GM19023 (cell line): ENCODE results near the gene COL11A1.
"Not testable (repeated sequence)": the region's sequence is repeated elsewhere in the genome, so short reads cannot be mapped to it uniquely, and the experiment has no call there.

Experiments used
- ATAC-seq: cut with Tn5 transposase; IDR thresholded peaks from one replicate; pipeline ENCODE4 v1.9.1; 2021; ENCODE audit warnings: mild to moderate bottlenecking, moderate library complexity; ENCODE audit not compliant: unreplicated experiment

Gene COL11A1

DNA sequence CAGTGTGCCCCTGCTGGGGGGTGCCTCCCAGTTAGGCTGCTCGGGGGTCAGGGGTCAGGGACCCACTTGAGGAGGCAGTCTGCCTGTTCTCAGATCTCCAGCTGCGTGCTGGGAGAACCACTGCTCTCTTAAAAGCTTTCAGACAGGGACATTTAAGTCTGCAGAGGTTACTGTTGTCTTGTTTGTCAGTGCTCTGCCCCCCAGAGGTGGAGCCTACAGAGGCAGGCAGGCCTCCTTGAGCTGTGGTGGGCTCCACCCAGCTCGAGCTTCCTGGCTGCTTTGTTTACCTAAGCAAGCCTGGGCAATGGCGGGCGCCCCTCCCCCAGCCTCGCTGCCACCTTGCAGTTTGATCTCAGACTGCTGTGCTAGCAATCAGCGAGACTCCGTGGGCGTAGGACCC lies 175.0 kb downstream of the COL11A1 start:
- ATAC-seq: not testable (repeated sequence)

DNA sequence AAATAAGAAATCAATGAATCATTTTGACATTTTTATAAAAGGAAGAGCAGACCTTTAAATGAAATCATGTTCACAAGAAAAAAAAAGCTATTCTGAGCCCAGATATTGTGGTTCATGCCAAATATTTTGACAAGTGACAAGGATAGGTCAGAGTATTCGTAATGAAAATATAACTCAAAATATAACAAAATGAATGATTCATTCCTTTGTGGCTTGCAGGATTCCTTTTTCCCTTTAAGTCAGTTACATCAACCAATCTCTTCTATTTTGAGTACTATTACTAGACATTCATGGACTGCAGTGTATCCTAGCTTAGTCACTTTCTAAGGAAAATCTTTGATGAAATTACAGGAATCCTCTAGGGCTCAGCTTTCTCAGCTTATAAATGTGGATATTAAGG lies 188.7 kb downstream of the COL11A1 start:
- ATAC-seq: no peak

DNA sequence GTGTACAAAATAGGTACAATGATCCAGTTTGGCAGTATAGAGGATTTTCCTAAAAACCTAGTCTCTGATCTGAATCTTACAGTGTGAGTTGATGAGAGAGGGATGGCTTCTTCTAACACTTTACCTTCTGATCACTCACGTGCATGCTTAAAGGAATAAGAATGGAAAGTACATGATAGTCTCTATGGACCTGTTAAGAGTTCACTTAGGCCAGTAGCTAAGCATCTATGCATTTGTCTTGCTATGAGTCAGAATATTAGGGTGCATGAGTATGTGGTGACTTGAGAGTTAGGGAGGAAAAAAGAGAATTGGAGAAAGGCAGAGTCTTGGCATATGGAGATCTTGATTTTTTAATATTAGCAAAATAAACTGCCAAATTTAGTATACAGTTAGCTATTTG lies 206.3 kb downstream of the COL11A1 start:
- ATAC-seq: no peak

DNA sequence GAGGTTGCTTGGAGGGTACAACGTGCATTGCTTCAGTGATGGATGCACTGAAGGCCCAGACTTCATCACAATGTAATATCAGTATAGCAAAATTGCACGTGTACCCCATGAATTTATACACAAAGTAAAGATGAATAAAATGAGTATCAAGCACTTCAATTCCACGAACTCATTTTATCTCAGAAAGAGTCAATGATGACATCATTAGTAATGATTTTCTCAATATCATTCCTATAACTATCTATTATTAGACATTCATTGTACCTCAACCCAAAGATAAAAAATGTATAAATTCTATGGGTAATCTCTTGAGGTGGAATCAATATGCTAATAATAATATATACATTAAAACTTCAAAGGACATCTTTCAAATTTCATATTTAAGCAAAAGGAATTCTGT lies 208.4 kb downstream of the COL11A1 start:
- no peak for ATAC-seq

DNA sequence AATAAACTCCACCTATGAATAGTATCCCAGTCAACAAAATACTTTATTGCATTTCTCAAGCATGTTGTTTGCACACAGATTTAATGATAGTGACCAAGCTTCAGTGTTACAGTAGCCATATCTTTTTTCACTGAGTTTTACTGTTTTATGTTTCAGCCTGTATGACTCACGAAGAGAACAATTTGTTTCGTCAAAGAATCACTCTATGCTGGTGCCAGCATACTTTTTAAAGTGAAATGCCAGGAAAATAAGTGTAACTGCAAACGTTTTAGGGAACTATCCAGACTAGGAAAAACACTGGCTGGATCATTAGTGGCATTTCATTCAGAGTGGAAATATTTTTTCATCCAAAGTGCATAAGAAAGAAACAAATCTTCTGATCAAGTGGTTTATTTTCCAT lies 210.8 kb downstream of the COL11A1 start:
- no peak for ATAC-seq

DNA sequence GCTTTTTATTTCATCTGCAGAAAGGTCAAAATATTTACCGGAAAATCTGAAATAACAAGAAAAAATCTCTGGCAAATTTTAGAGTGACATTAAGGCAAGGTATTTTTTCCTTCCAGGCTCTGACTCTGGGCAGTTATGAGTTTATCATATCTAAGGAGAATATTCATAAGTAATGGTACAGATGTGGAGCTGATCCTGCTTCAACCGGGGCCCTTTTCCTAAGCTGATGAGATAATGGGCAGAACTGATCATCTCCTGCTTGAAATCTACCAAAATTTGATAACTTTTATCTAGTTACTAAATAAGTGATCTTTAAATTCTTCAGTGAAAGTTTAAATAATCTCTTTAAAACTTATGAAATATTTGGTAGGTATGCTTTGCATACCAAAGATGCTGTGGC lies 211.6 kb downstream of the COL11A1 start:
- no peak for ATAC-seq

DNA sequence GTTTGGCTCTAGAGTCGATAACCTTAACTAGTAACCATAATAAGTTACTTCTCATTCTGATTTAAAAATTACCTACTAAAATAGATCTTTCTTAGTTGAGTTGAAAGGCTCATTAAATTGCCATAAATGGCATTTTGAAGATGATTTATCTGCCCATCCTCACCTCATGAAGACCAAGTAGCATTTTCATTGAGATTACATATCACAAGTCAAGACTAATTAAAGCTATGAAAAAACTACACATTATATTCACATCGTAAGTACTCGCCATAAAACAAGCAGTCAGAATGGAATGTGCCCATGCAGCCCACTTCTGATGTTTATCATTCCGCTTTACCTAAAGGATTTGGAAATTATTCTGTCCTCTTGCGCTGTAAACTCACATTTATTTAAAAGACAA lies 212.0 kb downstream of the COL11A1 start:
- ATAC-seq: no peak

DNA sequence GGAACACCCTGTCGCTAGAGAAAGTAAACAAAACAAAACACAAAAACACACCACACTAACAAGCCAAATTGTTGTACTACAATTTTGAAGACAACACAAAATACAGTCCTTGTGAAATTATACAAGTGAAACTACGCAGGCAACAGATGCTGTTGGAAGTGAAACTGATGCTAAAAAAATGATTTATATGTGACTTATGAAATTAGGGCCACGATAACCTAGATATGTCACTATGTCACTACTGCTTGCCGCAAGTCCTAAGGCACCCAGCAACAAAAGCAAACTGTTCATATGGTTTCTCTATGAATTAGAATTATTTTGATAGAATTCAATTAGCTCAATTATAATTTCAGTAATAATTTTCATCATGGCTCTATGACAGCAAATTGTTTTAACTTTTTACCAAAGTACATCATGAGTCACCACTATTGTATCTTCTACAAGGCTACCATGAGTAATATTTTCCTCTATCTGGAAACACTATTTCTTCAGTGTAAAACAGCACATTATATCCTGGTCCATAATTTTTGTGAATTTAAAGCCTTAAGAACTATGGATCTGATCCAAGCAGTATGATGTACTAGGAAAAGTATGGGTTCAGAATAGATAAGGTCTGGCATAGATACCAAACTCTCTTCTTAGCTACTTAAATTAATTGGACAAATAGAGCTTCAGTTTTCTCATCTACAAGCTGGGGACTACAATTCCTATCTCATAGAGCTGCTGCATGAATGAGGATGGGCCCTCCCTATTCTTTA lies 216.3 kb downstream of the COL11A1 start:
- ATAC-seq: no peak

DNA sequence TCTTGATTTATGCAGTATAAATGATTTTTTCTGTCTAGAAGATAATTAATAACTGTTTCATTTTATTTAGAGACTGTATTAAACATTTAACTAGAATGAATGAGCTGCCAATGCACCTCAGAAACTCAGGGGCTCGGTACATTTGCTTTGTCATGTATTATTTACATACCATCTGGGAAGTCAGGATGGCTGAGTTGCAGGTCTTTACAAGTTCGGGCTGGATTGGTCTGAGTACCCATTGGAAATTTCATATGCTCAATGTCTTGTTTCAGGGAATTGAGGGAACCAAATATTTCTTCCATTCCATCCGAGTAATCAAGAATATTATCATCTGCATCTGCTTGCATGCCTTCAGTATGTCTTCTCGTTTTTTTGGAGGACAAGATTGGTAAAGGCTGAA lies 221.7 kb downstream of the COL11A1 start:
- ATAC-seq: no peak

DNA sequence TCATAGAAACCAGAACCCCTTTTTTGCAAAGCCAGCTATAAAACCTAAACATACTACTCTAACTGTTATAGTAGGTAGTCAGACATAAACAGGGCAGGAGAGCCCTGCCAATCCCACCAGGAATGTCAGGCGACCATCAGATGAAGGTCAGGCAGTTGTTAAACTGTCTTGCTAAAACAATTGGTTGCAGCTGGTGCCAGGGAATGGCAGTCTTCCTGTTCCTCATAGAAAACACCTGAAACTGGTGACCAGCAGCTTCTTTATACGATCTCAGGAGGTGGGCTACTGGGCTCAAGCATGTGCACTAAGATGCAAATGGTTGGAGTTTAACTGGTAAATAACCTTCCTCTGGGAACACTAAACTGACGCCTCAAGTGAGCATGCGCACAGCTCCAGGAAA lies 224.1 kb downstream of the COL11A1 start:
- ATAC-seq: no peak

DNA sequence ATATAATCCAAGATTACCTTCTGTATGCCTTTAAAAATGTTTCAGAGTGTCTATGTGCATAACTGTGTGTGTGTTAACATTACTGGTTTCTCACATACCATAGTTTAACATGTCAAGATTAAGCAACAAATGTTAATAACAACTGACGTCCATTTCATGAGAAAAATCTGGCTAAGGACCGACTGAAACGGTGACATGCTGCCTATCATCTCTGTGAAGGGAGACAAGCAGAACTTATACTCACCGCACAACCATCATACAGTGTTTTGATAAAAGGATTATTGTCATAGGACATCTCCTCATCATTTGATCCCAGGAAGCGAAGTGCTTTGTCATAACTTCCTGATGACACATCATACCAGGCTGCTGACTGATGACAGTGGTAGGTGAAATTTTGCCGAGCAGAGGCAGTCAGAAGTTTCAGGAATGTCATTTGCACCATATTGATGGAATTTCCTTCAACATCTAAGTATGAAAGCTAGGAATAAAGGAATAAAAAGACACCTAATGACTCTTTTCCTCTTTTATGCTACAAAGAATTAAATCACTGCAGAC lies 228.8 kb downstream of the COL11A1 start:
- ATAC-seq: no peak

DNA sequence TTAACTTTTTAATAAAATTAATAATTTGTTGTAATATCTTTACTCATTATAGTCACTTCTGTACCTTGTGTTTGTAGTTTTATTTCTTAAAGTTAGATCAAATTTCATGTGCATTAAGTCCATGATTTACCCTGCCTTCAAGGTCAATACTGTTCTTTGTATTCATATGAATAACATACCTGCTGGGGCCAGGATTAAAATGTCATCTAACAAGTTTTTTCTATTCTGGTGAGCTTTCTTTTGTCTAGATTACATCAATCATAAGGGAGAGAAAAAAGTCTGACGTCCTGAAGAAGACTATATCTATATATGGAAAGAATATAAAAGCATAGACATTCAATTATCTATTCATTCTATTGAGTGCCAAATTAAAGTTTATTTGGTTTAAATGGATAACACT lies 232.6 kb downstream of the COL11A1 start:
- no peak for ATAC-seq

DNA sequence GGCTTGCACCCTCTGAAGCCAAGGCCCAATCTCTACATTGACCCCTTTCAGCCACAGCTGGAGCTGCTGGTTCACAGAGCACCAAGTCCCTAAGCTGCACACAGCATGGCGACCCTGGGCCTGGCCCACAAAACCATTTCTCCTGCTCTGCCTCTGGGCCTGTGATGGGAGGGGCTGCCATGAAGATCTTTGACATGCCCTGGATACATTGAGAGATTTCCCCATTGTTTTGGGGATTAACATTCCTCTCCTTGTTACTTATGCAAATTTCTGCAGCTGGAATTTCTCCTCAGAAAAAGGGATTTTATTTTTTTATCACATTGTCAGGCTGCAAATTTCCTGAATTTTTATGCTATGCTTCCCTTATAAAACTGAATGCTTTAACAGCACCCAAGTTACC lies 235.8 kb downstream of the COL11A1 start:
- no peak for ATAC-seq

DNA sequence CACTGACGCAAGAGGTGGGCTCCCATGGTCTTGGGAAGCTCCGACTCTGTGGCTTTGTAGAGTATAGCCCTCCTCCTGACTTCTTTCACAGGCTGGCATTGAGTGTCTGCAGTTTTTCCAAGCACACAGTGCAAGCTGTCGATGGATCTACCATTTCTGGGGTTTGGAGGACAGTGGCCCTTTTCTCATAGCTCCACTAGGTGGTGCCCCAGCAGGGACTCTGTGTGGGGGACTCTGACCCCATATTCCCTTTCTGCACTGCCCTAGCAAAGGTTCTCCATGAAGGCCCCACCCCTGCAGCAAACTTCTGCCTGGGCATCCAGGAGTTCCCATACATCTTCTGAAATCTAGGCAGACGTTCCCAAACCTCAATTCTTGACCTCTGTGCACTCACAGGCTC lies 236.2 kb downstream of the COL11A1 start:
- no peak for ATAC-seq

DNA sequence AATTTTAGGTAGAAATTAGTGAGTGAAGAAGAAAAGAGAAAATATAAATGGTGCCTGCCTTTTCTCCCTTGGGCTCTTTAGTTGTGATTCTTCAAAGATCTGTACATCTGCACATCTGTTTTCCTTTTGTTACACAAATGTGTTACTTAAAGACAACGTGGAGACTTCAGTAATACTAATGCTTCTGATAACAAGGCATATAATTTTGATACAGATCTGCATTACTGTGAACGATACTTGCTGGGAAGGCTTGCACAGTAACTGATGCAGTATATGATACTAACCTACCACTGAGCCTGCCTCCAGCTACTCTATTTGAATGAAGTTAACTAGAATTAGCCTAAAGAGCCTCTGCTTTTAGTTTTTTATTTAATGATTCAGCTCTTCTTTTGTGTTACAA lies 244.6 kb downstream of the COL11A1 start:
- no peak for ATAC-seq

DNA sequence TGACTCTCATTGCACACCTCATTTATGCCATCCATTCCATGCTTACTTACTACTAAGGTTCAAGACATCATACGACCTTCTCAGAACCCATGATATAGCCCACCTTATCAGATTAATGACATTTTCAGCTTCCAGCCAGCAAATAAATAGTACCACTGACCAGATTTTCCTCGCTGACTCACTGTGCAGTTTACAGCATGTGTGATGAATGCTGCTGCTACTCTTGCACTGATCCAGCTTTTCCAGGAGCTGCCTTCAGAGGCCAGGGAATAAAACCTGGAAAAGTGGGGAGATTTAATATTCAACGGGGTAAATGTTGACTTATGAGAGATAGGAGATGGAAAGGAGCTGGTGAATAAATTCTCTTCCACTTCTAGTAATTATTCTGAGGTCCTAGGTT lies 247.1 kb downstream of the COL11A1 start:
- ATAC-seq: no peak

DNA sequence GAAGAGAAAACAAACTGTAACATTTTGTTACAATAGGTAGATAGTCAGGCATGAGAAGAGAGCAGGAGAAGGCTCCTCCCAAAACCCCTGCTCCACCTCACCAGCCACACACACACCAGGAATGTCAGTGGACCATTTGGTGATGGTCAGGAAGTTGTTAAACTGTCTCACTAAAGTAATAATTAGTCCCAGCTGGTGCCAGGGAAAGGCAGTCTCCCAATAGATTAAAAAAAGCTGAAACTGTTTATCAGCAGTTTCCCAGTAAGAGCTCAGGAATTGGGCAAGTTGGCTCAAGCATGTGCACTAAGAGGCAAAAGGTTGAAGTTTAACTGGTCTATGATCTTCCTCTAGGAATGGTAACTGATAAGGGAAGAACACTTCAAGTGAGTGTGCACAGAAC lies 249.6 kb downstream of the COL11A1 start:
- no peak for ATAC-seq

DNA sequence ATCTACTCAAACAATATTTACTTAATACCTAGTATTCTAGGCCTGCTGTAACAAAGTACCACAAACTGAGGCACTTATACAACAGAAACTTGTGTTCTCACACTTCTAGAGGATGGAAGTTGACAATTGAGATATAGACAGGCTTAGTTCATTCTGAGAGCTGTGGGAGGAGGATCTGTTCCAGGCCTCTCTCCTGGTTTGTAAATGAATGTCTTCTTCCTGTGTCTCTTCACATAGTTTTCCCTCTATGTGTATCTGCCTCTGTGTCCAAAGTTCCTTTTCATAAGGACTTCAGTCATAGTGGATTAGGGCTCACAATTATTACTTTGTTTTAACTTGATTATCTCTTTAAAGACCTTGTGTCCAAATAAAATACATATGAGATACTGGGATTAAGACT lies 251.1 kb downstream of the COL11A1 start:
- ATAC-seq: no peak

DNA sequence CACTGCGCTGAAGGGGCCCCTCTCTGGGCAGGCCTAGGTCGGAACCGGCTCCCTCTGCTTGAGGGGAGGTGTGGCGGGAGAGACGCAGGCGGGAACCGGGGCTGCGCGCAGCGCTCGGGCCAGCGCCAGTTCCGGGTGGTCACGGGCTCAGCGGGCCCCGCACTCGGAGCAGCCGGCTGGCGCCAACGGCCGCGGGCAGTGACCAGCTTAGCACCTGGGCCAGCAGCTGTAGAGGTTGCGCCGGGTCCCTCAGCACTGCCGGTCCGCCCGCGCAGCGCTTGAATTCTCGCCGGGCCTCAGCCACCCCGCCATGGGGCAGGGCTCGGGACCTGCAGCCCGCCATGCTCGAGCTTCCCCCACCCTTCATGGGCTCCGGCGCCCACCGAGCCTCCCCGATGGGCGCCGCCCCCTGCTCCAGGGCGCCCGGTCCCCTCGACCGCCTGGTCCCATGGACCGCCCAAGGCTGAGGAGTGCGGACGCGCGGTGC lies 254.6 kb downstream of the COL11A1 start:
- no peak for ATAC-seq

DNA sequence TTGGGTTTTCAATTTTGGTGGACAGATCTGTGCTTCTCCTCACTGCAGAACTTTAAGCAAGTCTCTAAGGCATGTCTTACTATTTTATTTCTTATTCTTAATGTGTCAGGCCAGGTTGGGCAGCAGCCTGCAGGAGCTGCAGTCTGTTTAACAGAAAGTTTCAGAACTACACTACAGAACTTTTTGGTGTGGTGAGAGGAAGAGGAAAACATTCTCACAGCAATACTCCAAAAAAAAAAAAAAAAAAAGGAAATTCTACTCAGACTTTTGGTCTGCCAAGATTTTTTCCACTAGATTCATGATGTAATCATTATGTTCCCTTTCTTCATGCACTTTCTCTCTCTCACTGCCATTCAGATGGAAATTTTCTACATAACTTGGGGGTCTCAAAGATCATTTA lies 255.2 kb downstream of the COL11A1 start:
- ATAC-seq: no peak

DNA sequence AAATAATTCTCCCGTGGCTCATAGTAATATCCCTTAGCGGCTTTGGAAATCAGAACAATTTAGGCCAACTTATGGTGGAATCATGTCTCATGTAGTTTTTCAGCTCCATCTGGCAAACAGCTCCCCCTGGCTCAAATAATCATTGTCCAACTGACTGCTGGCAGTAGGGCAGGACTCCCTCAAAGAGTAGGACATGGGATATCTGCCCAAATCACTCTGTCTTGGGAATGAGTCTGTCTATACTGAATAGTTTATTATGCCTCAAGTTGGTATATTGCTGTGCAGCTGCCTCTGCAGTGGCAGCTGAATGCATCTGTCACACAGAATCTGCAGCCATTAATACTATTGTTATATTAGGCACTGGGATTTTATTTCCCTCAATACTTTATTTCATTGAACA lies 255.7 kb downstream of the COL11A1 start:
- ATAC-seq: no peak

DNA sequence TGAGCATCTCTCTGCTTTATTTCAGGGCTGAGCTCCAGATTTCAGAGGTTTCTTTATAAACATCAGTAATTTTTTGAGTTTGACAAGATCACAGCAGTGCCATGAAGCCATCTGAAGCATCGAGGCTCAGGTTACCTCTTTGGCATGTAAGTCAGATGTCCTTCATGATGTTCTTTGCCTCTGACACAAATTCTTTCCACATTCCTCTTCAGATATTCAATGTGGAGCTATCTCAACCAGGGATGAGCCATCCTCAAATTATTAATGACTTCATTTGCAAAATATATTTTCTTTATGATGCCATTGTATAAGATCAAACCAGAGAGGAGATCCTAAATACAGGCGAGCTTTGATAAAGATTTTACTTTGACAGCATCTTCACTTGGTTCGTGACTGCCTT lies 256.7 kb downstream of the COL11A1 start:
- no peak for ATAC-seq

DNA sequence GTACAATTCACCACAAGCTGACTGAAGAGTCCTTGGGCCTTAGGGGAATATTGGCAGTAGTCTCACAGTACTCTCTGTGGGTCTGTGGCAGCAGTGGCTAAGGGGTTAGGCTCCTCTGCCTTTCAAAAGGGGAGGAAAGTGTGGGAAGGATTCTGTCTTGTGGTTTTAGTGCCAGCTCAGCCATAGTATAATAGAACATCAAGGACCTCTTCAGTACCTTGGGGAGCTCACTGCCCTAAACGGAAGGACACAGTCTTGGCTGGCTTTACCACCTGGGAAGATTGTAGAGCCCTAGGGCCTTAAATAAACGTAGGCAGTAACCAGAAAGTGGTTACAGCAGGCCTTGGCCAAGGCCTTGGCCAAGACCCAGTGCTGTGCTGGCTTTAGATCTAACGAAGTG lies 265.7 kb downstream of the COL11A1 start:
- no peak for ATAC-seq
